Hepatocyte (in vitro differentiated cells): ENCODE data around the gene SPSB4. TPM values are rescaled to one million over a fixed set of nuclear protein-coding genes. Genes with fewer than 3 reads are reported as not detected.

Source experiments
- DNase-seq: peaks from one replicate; pipeline ENCODE4 v3.0.0-alpha.2; 2016; ENCODE audit warnings: low spot score
- H2AFZ ChIP-seq: fragments of 200-600 bp; sonication (generic); 2 replicates; pipeline ENCODE4 v1.6.0; 2016; ENCODE audit warnings: antibody characterized with exemption, mild to moderate bottlenecking
- H3K27ac ChIP-seq: fragments of 200-600 bp; sonication (generic); 2 replicates; pipeline ENCODE4 v1.5.1; 2016; ENCODE audit warnings: mild to moderate bottlenecking
- H3K27me3 ChIP-seq: fragments of 200-600 bp; sonication (generic); 2 replicates; pipeline ENCODE4 v1.6.1; 2016
- H3K36me3 ChIP-seq: fragments of 200-600 bp; sonication (generic); replicated peaks from 2 replicates; pipeline ENCODE4 v1.5.1; 2016; ENCODE audit warnings: low read depth; ENCODE audit not compliant: insufficient read depth
- H3K4me1 ChIP-seq: fragments of 200-600 bp; sonication (generic); 2 replicates; pipeline ENCODE4 v1.5.1; 2016; ENCODE audit warnings: mild to moderate bottlenecking, moderate library complexity; ENCODE audit not compliant: insufficient read depth
- H3K4me2 ChIP-seq: fragments of 200-600 bp; sonication (generic); 2 replicates; pipeline ENCODE4 v1.6.0; 2016
- H3K4me3 ChIP-seq: fragments of 200-600 bp; sonication (generic); 2 replicates; pipeline ENCODE4 v1.5.1; 2016; ENCODE audit warnings: mild to moderate bottlenecking
- H3K79me2 ChIP-seq: fragments of 200-600 bp; sonication (generic); 2 replicates; pipeline ENCODE4 v1.6.0; 2017; ENCODE audit warnings: mild to moderate bottlenecking
- H3K9me2 ChIP-seq: fragments of 200-600 bp; sonication (generic); replicated peaks from 2 replicates; pipeline ENCODE4 v1.6.0; 2017; ENCODE audit warnings: mild to moderate bottlenecking; ENCODE audit not compliant: insufficient read depth
- H3K9me3 ChIP-seq: fragments of 200-600 bp; sonication (generic); 2 replicates; pipeline ENCODE4 v1.5.1; 2016; ENCODE audit warnings: low read depth, mild to moderate bottlenecking
- H4K20me1 ChIP-seq: fragments of 200-600 bp; sonication (generic); 2 replicates; pipeline ENCODE4 v1.6.0; 2016; ENCODE audit warnings: mild to moderate bottlenecking; ENCODE audit not compliant: insufficient read depth, poor library complexity, severe bottlenecking
- EZH2 ChIP-seq: fragments of 200-600 bp; sonication (generic); IDR thresholded peaks from 2 replicates; pipeline ENCODE4 v1.6.1; 2016; ENCODE audit warnings: antibody characterized with exemption, mild to moderate bottlenecking, borderline replicate concordance
- EZH2phosphoT487 ChIP-seq: fragments of 200-600 bp; sonication (generic); IDR thresholded peaks from one replicate; pipeline ENCODE4 v1.6.1; 2018; ENCODE audit warnings: antibody characterized with exemption, mild to moderate bottlenecking, low read depth, moderate library complexity; ENCODE audit not compliant: unreplicated experiment, severe bottlenecking
- WGBS: methylation state at CpG from one replicate; pipeline ENCODE4 v1.1.6; 2016; ENCODE audit warnings: low lambda C conversion rate; ENCODE audit errors: missing lambda C conversion rate; 5-methylcytosine and 5-hydroxymethylcytosine counted together
- polyA plus RNA-seq: library from polyadenylated mRNA; unstranded; fragments of >200 nt; fragmentation: Nextera tagmentation; extraction: Ambion mirVana; gene quantifications from 2 replicates; pipeline ENCODE4 v1.2.1, GENCODE V29; 2016
- total RNA-seq: library from RNA; depleted of rRNA; stranded (reverse); fragments of >200 nt; gene quantifications from 2 replicates; pipeline ENCODE4 v1.2.3, GENCODE V29; 2014
- TF ChIP-seq, protein P1 (sequence below): fragments of 200-600 bp; sonication (generic); IDR thresholded peaks from 2 replicates; pipeline ENCODE4 v1.5.1; 2016; ENCODE audit warnings: antibody characterized with exemption, mild to moderate bottlenecking; ENCODE audit not compliant: poor library complexity

SPSB4 gene
- total and polyA plus RNA-seq, 2 experiments from 2014 or later, result 1.0 to 1.3 TPM

- TF ChIP-seq, protein P1, sequence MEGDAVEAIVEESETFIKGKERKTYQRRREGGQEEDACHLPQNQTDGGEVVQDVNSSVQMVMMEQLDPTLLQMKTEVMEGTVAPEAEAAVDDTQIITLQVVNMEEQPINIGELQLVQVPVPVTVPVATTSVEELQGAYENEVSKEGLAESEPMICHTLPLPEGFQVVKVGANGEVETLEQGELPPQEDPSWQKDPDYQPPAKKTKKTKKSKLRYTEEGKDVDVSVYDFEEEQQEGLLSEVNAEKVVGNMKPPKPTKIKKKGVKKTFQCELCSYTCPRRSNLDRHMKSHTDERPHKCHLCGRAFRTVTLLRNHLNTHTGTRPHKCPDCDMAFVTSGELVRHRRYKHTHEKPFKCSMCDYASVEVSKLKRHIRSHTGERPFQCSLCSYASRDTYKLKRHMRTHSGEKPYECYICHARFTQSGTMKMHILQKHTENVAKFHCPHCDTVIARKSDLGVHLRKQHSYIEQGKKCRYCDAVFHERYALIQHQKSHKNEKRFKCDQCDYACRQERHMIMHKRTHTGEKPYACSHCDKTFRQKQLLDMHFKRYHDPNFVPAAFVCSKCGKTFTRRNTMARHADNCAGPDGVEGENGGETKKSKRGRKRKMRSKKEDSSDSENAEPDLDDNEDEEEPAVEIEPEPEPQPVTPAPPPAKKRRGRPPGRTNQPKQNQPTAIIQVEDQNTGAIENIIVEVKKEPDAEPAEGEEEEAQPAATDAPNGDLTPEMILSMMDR, result no peak
- no peak for TF ChIP-seq EZH2
- TF ChIP-seq EZH2phosphoT487, result no peak
- H4K20me1 ChIP-seq, result no peaks in the 10 kb centered on the region
- no peaks in the 10 kb centered on the region for H3K4me1 ChIP-seq
- WGBS, result 74% methylated on average over 7 of the region's 7 CpGs
- H3K79me2 ChIP-seq, result no peaks in the 10 kb centered on the region
- no peaks in the 10 kb centered on the region for H3K27me3 ChIP-seq
- H3K4me3 ChIP-seq, result no peak overlapping the region
- DNase-seq, result no peak
- H3K36me3 ChIP-seq, result no peaks in the 10 kb centered on the region
- H3K9me3 ChIP-seq, result no peaks in the 10 kb centered on the region
- no peak overlapping the region for H2AFZ ChIP-seq
- no peak overlapping the region for H3K27ac ChIP-seq
- H3K4me2 ChIP-seq, result no peak overlapping the region
- no peaks in the 10 kb centered on the region for H3K9me2 ChIP-seq
These were observed 101.9 kb downstream of the SPSB4 start for GRCh38 chr3:141152801-141153678.

DNA sequence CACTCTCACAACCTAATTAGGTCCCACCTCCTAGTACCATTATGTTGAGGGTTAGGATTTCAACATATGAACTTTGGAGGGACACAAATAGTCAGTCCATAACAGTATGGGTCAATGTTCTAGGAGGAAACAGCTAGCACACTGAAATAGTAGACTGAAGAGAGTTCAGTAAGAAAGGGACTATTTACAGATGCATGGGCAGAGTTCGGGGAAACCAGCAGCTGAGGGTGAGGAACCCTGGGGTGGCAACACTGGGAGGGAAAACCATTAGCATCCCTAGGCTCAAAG is 102.5 kb downstream of the SPSB4 start:
- WGBS, result 75% methylated on average over 1 of the region's 1 CpG
- H4K20me1 ChIP-seq, result no peaks in the 10 kb centered on the region
- no peaks in the 10 kb centered on the region for H3K9me2 ChIP-seq
- H2AFZ ChIP-seq, result no peak overlapping the region
- H3K27me3 ChIP-seq, result no peaks in the 10 kb centered on the region
- no peaks in the 10 kb centered on the region for H3K36me3 ChIP-seq
- no peaks in the 10 kb centered on the region for H3K4me1 ChIP-seq
- no peaks in the 10 kb centered on the region for H3K9me3 ChIP-seq
- H3K27ac ChIP-seq, result no peak overlapping the region
- H3K79me2 ChIP-seq, result no peaks in the 10 kb centered on the region
- no peak overlapping the region for H3K4me2 ChIP-seq
- TF ChIP-seq EZH2phosphoT487 (no peak), EZH2 (no peak)
- TF ChIP-seq, protein P1, result no peak
- no peak overlapping the region for H3K4me3 ChIP-seq
- DNase-seq, result no peak

DNA sequence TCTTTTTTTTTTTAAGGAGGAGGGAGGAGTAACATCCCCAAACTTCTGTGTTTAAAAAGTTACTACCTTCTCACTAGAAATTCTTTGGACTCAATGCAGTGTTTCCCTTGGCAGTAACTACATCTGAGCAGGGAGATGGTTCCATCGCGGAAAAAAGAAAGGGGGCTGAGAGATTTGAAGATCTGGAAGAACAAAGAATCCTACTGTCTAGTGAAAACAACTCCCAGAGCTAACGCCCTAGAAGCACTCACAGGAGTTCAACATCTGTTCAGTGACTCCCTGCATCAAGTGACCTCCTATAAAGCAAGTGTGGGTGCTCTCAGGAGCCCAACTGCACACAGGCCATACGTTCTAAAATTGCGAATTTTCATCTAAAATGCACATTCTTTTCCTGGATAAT is 113.7 kb downstream of the SPSB4 start:
- no peaks in the 10 kb centered on the region for H3K79me2 ChIP-seq
- H3K9me3 ChIP-seq, result no peaks in the 10 kb centered on the region
- no peaks in the 10 kb centered on the region for H3K36me3 ChIP-seq
- no peak overlapping the region for H3K4me2 ChIP-seq
- DNase-seq, result no peak
- TF ChIP-seq, protein P1, result no peak
- no peak for TF ChIP-seq EZH2phosphoT487
- TF ChIP-seq EZH2, result no peak
- no peaks in the 10 kb centered on the region for H3K4me1 ChIP-seq
- H2AFZ ChIP-seq, result no peak overlapping the region
- no peaks in the 10 kb centered on the region for H4K20me1 ChIP-seq
- H3K27ac ChIP-seq, result no peak overlapping the region
- no peaks in the 10 kb centered on the region for H3K27me3 ChIP-seq
- WGBS, result 86% methylated on average over 5 of the region's 5 CpGs
- no peak overlapping the region for H3K4me3 ChIP-seq
- H3K9me2 ChIP-seq, result no peaks in the 10 kb centered on the region
